ENCODE measurements around the gene TENT5C. TPM values are rescaled to one million over a fixed set of nuclear protein-coding genes. Genes with fewer than 3 reads are reported as not detected.

The TENT5C gene
- polyA plus RNA-seq, 3 donors, result 1.3 to 8.2 (median 4.9) TPM

- 61 to 66% (median 63%) methylated on average over 6 of the region's 6 CpGs for WGBS, 3 donors
- no peak overlapping the region for H3K27ac ChIP-seq (ENCODE audit: low read depth, low read length)
Measured at GRCh38 chr1:117659550-117660270, 53.9 kb downstream of the TENT5C start.

DNA sequence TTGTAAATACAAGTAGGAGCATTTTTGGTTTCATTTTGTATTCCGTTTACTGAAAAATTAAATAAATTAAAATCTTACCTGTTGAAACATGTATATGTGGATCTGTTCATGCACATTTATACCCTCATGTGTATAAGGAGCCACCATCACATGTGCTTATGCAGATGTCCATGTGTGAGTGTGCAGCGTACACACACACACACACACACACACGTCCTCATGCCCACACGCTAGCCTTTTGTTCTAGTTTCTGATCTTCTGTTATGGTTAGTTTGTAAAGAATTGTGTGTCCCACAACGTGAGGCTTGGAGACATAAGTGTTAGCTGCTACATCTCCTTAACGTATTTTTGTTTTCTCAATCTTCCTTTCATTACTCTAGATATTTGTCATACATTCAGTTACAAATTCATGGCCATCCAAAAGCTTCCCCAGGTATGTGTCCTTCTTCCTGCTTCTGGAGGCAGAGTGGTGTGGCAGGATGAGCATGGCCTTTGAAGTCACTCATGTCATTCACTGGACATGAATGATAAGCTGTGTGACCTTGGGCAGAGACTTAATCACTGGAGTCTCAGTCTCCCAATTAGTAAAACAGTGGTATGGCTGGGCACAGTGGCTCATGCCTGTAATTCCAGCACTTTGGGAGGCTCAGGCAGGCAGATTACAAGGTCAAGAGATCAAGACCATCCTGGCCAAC lies 54.6 kb downstream of the TENT5C start:
- 81 to 91% (median 83%) methylated on average over 6 of the region's 6 CpGs for WGBS, 3 donors
- no peak overlapping the region for H3K27ac ChIP-seq (ENCODE audit: low read depth, low read length)

DNA sequence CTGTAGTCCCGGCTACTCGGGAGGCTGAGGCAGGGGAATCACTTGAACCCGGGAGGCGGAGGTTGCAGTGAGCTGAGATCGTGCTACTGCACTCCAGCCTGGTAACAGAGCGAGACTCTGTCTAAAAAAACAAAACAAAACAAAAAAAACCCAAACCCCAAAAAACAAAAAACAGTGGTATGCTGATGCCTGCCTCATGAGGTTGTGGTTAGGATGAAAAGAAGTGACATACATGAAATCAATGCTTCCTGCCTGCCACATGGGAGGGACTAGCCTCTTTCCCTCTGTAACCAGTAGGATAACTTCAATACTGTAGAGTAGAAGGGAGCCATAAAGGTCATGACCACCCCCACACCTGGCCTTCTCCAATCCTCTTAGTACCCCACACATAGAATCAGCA lies 55.2 kb downstream of the TENT5C start:
- WGBS, 3 donors, result 86 to 94% (median 90%) methylated on average over 6 of the region's 6 CpGs
- no peak overlapping the region for H3K27ac ChIP-seq (ENCODE audit: low read depth, low read length)

GRCh38 chr1:117662667-117663066 lies 56.8 kb downstream of the TENT5C start:
- no peak overlapping the region for H3K27ac ChIP-seq (ENCODE audit: low read depth, low read length)
- 87 to 100% (median 89%) methylated on average over 1 of the region's 1 CpG for WGBS, 3 donors

DNA sequence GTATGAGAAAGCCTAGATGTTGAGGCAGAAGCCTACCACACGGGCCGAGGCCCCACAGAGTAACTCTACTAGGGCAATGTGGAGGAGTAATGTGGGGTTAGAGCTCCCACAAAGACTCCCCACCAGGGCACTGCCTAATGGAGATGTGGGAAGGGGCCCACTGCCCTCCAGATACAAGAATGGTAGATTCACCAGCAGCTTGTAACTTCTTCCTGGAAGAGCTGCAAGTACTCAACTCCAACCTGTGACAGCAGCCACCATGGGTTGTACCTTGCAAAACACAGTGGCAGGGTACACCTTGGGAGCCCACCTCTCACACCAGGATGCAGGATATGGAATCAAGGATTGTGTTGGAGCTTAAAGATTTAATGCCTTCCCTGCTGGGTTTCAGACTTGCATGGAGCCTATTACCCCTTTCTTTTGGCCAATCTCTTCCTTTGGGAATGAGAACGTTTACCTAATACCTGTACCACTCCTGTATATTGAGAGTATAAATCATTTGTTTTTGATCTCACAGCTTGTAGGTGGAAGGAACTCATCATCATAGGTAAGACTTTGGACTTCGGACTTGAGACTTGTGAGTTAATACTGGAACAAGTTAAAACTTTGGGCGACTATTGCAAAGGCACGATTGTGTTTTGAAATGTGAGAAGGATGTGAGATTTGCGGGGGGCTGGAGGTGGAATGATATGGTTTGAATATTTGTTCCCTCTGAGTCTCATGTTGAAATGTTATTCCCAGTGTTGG lies 57.5 kb downstream of the TENT5C start:
- 88 to 91% (median 91%) methylated on average over 7 of the region's 7 CpGs for WGBS, 3 donors
- H3K27ac ChIP-seq (ENCODE audit: low read depth, low read length), result no peak overlapping the region

GRCh38 chr1:117664314-117664713 lies 58.5 kb downstream of the TENT5C start:
- WGBS, 3 donors, result 71 to 90% (median 77%) methylated on average over 6 of the region's 6 CpGs
- no peak overlapping the region for H3K27ac ChIP-seq (ENCODE audit: low read depth, low read length)

GRCh38 chr1:117665556-117666270 lies 59.9 kb downstream of the TENT5C start:
- WGBS, 3 donors, result 80 to 89% (median 82%) methylated on average over 5 of the region's 5 CpGs
- H3K27ac ChIP-seq (ENCODE audit: low read depth, low read length), result no peak overlapping the region

DNA sequence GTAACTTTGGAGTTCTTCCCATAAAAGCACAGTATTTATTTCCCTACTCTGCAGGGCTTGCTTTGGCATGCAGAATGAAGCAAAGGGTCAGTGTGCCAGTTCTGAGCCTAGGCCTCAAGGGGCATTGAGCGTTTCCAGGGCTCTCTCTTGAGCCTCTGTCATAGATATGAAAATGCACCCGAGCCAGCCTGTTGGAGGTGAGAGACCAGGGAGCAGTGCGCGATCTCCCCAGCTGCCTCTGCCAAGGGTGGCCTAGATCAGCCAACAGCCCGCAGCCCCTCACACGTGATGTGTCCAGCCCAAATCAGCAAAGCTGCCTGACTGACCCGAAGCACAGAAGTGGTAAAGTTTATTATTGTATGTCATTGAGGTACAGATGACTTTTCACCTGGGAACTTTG lies 63.7 kb downstream of the TENT5C start:
- 64 to 85% (median 81%) methylated on average over 7 of the region's 7 CpGs for WGBS, 3 donors
- H3K27ac ChIP-seq (ENCODE audit: low read depth, low read length), result no peak overlapping the region

- H3K27ac ChIP-seq (ENCODE audit: low read depth, low read length), result no peak overlapping the region
- 83 to 92% (median 89%) methylated on average over 15 of the region's 15 CpGs for WGBS, 3 donors
Measured at GRCh38 chr1:117670976-117671780, 65.3 kb downstream of the TENT5C start.

DNA sequence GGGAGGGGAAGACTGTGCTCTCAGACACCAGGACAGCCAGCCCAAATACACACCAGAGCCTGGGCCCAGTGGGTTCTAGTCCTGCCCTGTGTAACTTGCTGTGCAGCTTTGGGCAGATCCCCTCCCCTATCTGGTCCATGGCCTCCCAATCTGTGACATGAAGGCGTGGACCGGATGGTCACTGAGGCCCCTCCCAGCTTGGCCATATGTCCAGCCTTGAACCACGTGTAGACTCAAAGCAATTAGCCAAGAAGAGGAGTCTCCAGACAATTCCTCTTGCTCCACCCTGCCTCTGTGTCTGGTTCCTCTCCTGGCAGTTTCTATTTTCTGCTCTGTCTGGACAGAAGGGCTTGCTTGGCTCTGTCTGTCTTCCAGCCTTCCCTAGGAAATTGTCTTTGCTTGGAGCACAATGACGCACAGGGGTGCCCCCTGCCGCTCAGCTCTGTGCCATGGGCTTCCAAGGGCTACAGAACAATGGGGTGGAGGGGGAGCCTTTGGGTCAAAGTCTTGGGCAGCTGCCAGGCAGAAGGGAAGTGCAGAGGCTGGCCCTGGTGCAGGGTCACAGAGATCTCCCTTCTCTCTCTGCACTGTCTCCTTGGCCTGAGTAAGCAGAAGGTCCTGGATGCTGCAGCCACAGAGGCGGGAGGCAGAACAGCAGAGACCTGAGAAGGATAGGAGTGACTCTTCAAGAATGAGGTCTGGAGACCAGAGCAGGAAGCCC lies 66.1 kb downstream of the TENT5C start:
- 38 to 53% (median 53%) methylated on average over 6 of the region's 6 CpGs for WGBS, 3 donors
- H3K27ac ChIP-seq (ENCODE audit: low read depth, low read length), result no peak overlapping the region

DNA sequence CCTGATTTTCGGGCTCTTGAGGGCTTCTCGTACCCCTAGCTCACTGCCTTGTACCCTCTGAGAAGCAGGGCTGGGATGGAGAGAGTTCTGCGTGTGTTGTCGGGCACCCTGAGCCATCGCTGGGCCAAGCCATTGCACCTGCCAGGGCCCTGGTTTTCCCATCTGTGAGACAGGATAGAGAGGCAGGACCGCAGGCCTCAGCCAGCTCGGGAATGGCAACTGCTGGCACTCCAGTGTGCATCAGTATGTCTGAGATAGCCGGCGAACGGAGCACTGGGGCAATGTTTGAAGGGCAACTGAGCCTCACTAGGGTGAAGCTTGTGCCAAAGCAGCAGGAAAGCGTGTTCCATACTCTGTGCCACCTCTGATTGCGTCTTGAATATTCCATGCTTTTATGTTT lies 66.9 kb downstream of the TENT5C start:
- 61 to 97% (median 94%) methylated on average over 12 of the region's 12 CpGs for WGBS, 3 donors
- no peak overlapping the region for H3K27ac ChIP-seq (ENCODE audit: low read depth, low read length)

- 75 to 80% (median 78%) methylated on average over 2 of the region's 2 CpGs for WGBS, 3 donors
- H3K27ac ChIP-seq (ENCODE audit: low read depth, low read length), result no peak overlapping the region
Measured at GRCh38 chr1:117673405-117673804, 67.6 kb downstream of the TENT5C start.

DNA sequence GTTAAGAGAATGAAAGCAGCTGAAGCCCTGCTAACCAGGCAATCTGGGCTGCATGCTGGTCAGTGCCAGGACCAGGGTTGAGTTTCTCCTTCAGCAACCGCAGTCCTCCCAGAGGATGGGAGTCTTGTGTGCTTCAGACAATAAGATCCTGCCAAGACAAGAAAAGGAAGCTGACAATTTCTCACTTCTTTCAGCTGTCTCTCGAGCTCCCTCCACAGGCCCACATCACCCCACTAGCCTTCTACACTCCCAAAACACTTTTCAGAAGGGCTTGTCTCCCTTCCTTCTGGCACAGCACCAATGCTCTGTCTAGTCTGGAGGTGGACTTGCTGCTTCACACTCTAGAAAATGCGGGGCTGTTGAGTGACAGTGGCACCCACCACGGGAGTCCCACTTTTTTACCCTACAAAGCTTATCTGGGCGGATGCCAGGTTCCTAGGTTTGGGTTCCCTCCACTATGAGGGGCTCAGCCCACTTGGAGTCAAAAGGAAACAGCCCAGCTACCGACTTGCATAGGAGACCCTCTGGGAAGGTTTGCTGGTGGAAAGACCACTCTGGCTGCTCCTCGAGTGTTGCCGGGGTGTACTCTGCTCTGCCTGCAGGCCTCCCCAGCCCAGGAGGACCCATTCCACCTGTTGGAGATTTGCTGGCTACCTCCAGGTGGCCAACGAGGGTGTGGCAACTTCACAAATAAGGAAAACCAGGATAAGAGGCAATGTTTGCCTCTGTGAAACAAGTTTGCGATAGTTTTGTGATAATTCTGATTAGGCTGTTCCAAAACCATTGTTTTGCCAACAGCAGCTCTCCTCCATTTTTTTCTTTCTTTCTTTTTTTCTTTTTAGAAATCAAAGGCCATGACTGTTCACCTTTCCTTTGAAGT lies 68.9 kb downstream of the TENT5C start:
- 44 to 70% (median 69%) methylated on average over 10 of the region's 10 CpGs for WGBS, 3 donors
- H3K27ac ChIP-seq (ENCODE audit: low read depth, low read length), result no peak overlapping the region

GRCh38 chr1:117675907-117676430 lies 70.1 kb downstream of the TENT5C start:
- WGBS, 3 donors, result 28 to 76% (median 73%) methylated on average over 3 of the region's 3 CpGs
- H3K27ac ChIP-seq (ENCODE audit: low read depth, low read length), result no peak overlapping the region

- no peak overlapping the region for H3K27ac ChIP-seq (ENCODE audit: low read depth, low read length)
- 43 to 81% (median 77%) methylated on average over 7 of the region's 7 CpGs for WGBS, 3 donors
Measured at GRCh38 chr1:117676615-117677130, 70.8 kb downstream of the TENT5C start.
